Neural cell (in vitro differentiated cells): Measurements from ENCODE around the gene WDR77. TPM values are rescaled to one million over a fixed set of nuclear protein-coding genes. Genes with fewer than 3 reads are reported as not detected.
A peak's percentile ranks its signal among the peaks of the same experiment; 100 is the strongest.

Experiments
- H2AFZ ChIP-seq: fragments of 200-600, 300-800 bp; sonication (generic), shearing (Covaris generic); 2 replicates; pipeline ENCODE4 v1.6.0; 2014; ENCODE audit warnings: low read depth, mild to moderate bottlenecking, antibody characterized with exemption, low read length, moderate library complexity
- H3F3A ChIP-seq: fragments of 200-600 bp; shearing (Covaris generic); 2 replicates; pipeline ENCODE4 v1.6.1; 2016; ENCODE audit warnings: mild to moderate bottlenecking, moderate library complexity, mixed read lengths, antibody characterized with exemption, low read length; ENCODE audit not compliant: insufficient read depth, poor library complexity, severe bottlenecking
- H3K27ac ChIP-seq: fragments of 200-600, 300-800 bp; sonication (generic), shearing (Covaris generic); 2 replicates; pipeline ENCODE4 v1.5.1; 2014; ENCODE audit warnings: mild to moderate bottlenecking, low read length, moderate library complexity
- H3K27me3 ChIP-seq: fragments of 300-800, 200-600 bp; sonication (generic), shearing (Covaris generic); 2 replicates; pipeline ENCODE4 v1.6.0; 2014; ENCODE audit warnings: mild to moderate bottlenecking, low read depth, low read length, moderate library complexity; ENCODE audit not compliant: insufficient read depth
- H3K36me3 ChIP-seq: fragments of 300-800, 200-600 bp; sonication (generic), shearing (Covaris generic); 2 replicates; pipeline ENCODE4 v1.5.1; 2014; ENCODE audit warnings: mild to moderate bottlenecking, antibody characterized with exemption, low read length, moderate library complexity; ENCODE audit not compliant: insufficient read depth
- H3K4me2 ChIP-seq: fragments of 300-800, 200-600 bp; sonication (generic), shearing (Covaris generic); 2 replicates; pipeline ENCODE4 v1.6.0; 2014; ENCODE audit warnings: mild to moderate bottlenecking, low read length
- H3K4me3 ChIP-seq: fragments of 300-800, 200-600 bp; sonication (generic), shearing (Covaris generic); 2 replicates; pipeline ENCODE4 v1.5.1; 2014; ENCODE audit warnings: mild to moderate bottlenecking, low read length, moderate library complexity
- H3K79me2 ChIP-seq: fragments of 200-600 bp; shearing (Covaris generic); replicated peaks from 2 replicates; pipeline ENCODE4 v1.6.0; 2014; ENCODE audit warnings: mild to moderate bottlenecking, low read length, moderate library complexity; ENCODE audit not compliant: insufficient read depth
- H3K9ac ChIP-seq: fragments of 300-800, 200-600 bp; sonication (generic), shearing (Covaris generic); 2 replicates; pipeline ENCODE4 v1.6.1; 2016; ENCODE audit warnings: mild to moderate bottlenecking, low read length, mixed read lengths
- H3K9me2 ChIP-seq: fragments of 200-600 bp; shearing (Covaris generic); 2 replicates; pipeline ENCODE4 v1.6.1; 2016; ENCODE audit warnings: mild to moderate bottlenecking, low read length, mixed read lengths; ENCODE audit not compliant: insufficient read depth
- H3K9me3 ChIP-seq: fragments of 200-600, 300-800 bp; sonication (generic), shearing (Covaris generic); 2 replicates; pipeline ENCODE4 v1.6.1; 2016; ENCODE audit warnings: mild to moderate bottlenecking, mixed run types, low read length, moderate library complexity, mixed read lengths
- H4K20me1 ChIP-seq: fragments of 200-600 bp; shearing (Covaris generic); 2 replicates; pipeline ENCODE4 v1.6.1; 2016; ENCODE audit warnings: mild to moderate bottlenecking, mixed run types; ENCODE audit not compliant: insufficient read depth
- EP300 ChIP-seq: fragments of 450-650 bp; conservative IDR thresholded peaks from 2 replicates; pipeline ENCODE4 v1.6.1; 2014; ENCODE audit warnings: antibody characterized with exemption, mild to moderate bottlenecking, moderate library complexity; ENCODE audit not compliant: poor library complexity, severe bottlenecking
- EZH2 ChIP-seq: fragments of 200-600, 300-800 bp; shearing (Covaris generic), sonication (generic); IDR thresholded peaks from 2 replicates; pipeline ENCODE4 v1.6.1; 2014; ENCODE audit warnings: antibody characterized with exemption, low read length, borderline replicate concordance, mild to moderate bottlenecking; ENCODE audit not compliant: insufficient read depth, poor library complexity, severe bottlenecking
- MXI1 ChIP-seq: fragments of 450-650 bp; conservative IDR thresholded peaks from 2 replicates; pipeline ENCODE4 v1.6.1; 2014; ENCODE audit warnings: antibody characterized with exemption, mild to moderate bottlenecking; ENCODE audit not compliant: poor library complexity, severe bottlenecking
- POLR2AphosphoS5 ChIP-seq: IDR thresholded peaks from 2 replicates; pipeline ENCODE4 v1.6.1; 2012
- RAD21 ChIP-seq: fragments of 450-650 bp; conservative IDR thresholded peaks from 2 replicates; pipeline ENCODE4 v1.6.1; 2014; ENCODE audit warnings: antibody characterized with exemption, mild to moderate bottlenecking, moderate library complexity
- REST ChIP-seq: IDR thresholded peaks from 2 replicates; pipeline ENCODE4 v1.6.1; 2012; ENCODE audit warnings: borderline replicate concordance
- SMC3 ChIP-seq: fragments of 450-650 bp; conservative IDR thresholded peaks from 2 replicates; pipeline ENCODE4 v1.6.1; 2014; ENCODE audit warnings: antibody characterized with exemption, mild to moderate bottlenecking, moderate library complexity; ENCODE audit not compliant: poor library complexity
- TAF1 ChIP-seq: IDR thresholded peaks from 2 replicates; pipeline ENCODE4 v1.6.1; 2012; ENCODE audit warnings: low read depth
- polyA minus RNA-seq: library from RNA; depleted of rRNA, polyadenylated mRNA; stranded (reverse); fragments of >200 nt; gene quantifications from 2 replicates; pipeline ENCODE4 v1.2.3, GENCODE V29; 2014
- polyA plus RNA-seq: library from polyadenylated mRNA; depleted of rRNA; stranded (reverse); fragments of >200 nt; gene quantifications from 2 replicates; pipeline ENCODE4 v1.2.3, GENCODE V29; 2014
- TF ChIP-seq, protein P1 (sequence below): fragments of 450-650 bp; IDR thresholded peaks from 2 replicates; pipeline ENCODE4 v1.5.1; 2014; ENCODE audit warnings: antibody characterized with exemption, mild to moderate bottlenecking, moderate library complexity; ENCODE audit not compliant: poor library complexity, severe bottlenecking

Gene WDR77
- polyA plus RNA-seq (53.8 and 63.6 TPM in 2 replicates), polyA minus RNA-seq (38.4 and 54.3 TPM in 2 replicates)

DNA sequence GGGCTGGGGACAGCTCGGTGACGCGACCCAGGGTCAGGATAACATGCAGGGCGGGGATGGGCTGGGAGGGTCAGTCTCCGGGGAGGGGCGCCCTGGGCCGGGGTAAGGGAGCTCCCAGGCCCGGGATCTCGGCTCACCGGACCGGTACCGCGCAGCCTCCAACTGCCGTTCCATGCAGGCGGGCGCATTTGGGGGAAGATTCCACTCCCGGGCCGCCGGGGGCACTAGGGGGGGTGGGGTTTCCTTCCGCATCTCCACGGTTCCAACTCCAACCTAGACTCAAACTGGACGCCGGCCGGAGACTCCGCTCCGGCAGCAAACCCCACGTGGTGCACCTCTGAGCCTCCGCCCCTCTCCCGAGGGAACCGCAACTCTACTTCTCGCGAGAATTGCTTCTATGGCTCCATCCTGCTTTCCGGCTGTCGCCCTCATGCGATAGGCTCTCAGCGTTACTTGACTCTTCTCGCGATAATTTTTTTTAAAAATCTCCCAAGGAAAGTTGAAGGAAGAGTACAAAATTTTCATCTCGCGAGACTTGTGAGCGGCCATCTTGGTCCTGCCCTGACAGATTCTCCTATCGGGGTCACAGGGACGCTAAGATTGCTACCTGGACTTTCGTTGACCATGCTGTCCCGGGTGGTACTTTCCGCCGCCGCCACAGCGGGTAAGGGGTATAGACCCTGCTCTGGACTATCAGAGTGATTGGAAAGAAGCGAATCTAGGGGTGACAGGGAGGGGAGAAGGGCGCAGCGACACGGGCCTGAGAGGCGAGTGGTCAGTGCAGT, at the start of gene WDR77, which contains the start of gene ATP5PB:
Gene WDR77 (minus strand): TSS at position 339 of the 785 bp plus-strand sequence. CDS start 87 bp downstream, at position 252.
Gene ATP5PB (plus strand): TSS at position 547 of the 785 bp plus-strand sequence. CDS start 78 bp downstream, at position 625.
- peak within 1 kb of the TSS; percentile 87 for H3K4me3 ChIP-seq
- no peaks in the 10 kb centered on the region for H4K20me1 ChIP-seq
- no peaks in the 10 kb centered on the region for H3F3A ChIP-seq
- TF ChIP-seq EP300 (peak; percentile 40), MXI1 (peak; percentile 88), POLR2AphosphoS5 (peak; percentile 92), EZH2 (no peak), REST (peak; percentile 52), TAF1 (no peak), RAD21 (no peak), SMC3 (no peak)
- TF ChIP-seq, protein P1, sequence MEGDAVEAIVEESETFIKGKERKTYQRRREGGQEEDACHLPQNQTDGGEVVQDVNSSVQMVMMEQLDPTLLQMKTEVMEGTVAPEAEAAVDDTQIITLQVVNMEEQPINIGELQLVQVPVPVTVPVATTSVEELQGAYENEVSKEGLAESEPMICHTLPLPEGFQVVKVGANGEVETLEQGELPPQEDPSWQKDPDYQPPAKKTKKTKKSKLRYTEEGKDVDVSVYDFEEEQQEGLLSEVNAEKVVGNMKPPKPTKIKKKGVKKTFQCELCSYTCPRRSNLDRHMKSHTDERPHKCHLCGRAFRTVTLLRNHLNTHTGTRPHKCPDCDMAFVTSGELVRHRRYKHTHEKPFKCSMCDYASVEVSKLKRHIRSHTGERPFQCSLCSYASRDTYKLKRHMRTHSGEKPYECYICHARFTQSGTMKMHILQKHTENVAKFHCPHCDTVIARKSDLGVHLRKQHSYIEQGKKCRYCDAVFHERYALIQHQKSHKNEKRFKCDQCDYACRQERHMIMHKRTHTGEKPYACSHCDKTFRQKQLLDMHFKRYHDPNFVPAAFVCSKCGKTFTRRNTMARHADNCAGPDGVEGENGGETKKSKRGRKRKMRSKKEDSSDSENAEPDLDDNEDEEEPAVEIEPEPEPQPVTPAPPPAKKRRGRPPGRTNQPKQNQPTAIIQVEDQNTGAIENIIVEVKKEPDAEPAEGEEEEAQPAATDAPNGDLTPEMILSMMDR = no peak
- no peaks in the 10 kb centered on the region for H3K27me3 ChIP-seq
- no peaks in the 10 kb centered on the region for H3K9me3 ChIP-seq
- H3K9ac ChIP-seq = peak within 1 kb of the TSS; percentile 94
- H3K4me2 ChIP-seq = peak within 1 kb of the TSS; percentile 76
- no peaks in the 10 kb centered on the region for H3K9me2 ChIP-seq
- peak within 1 kb of the TSS; percentile 96 for H2AFZ ChIP-seq
- H3K79me2 ChIP-seq = peaks cover 44% of the 10 kb centered on the region
- H3K36me3 ChIP-seq = peaks cover 2% of the 10 kb centered on the region
- peak within 1 kb of the TSS; percentile 89 for H3K27ac ChIP-seq

GRCh38 chr1:111497592-111497991, 48.5 kb upstream of the WDR77 start:
- Histone ChIP-seq H4K20me1 (no peaks in the 10 kb centered on the region), H3K9me3 (no peaks in the 10 kb centered on the region), H3F3A (no peaks in the 10 kb centered on the region), H3K9ac (no peak overlapping the region), H3K27ac (no peak overlapping the region), H3K9me2 (no peaks in the 10 kb centered on the region), H3K4me3 (no peak overlapping the region), H3K4me2 (no peak overlapping the region), H2AFZ (no peak overlapping the region), H3K79me2 (no peaks in the 10 kb centered on the region), H3K27me3 (no peaks in the 10 kb centered on the region), H3K36me3 (no peaks in the 10 kb centered on the region)
- TF ChIP-seq EP300 = no peak
- TF ChIP-seq EZH2 = no peak
- TF ChIP-seq TAF1 = no peak
- TF ChIP-seq RAD21 = no peak
- TF ChIP-seq, protein P1 = no peak
- TF ChIP-seq REST = no peak
- no peak for TF ChIP-seq SMC3
- TF ChIP-seq MXI1 = no peak
- TF ChIP-seq POLR2AphosphoS5 = no peak
